Activated T-cell treated with anti-CD3 and anti-CD28 coated beads, Interleukin-2, amount 50 U/mL, for 24 hours (primary cell): Measurements from ENCODE around the gene RPL7A.

ENCODE experiments used
- DNase-seq: peaks from one replicate; pipeline ENCODE4 v3.0.0-alpha.2; 2020
- H3K27ac Mint-ChIP-seq: 2 replicates; pipeline ENCODE4 v1.8.0; 2020; ENCODE audit warnings: mild to moderate bottlenecking, mixed read lengths
- H3K27me3 Mint-ChIP-seq: 2 replicates; pipeline ENCODE4 v1.8.0; 2020; ENCODE audit warnings: mixed read lengths
- H3K36me3 Mint-ChIP-seq: 2 replicates; pipeline ENCODE4 v1.8.0; 2020; ENCODE audit warnings: low read depth, mixed read lengths
- H3K4me1 Mint-ChIP-seq: 2 replicates; pipeline ENCODE4 v1.8.0; 2020; ENCODE audit warnings: low read depth, mixed read lengths
- H3K4me3 Mint-ChIP-seq: 2 replicates; pipeline ENCODE4 v1.8.0; 2020; ENCODE audit warnings: mild to moderate bottlenecking, moderate library complexity, mixed read lengths
- H3K9me3 Mint-ChIP-seq: 2 replicates; pipeline ENCODE4 v1.8.0; 2020; ENCODE audit warnings: mixed read lengths

RPL7A gene

GRCh38 chr9:133361507-133362092, 13.6 kb downstream of the RPL7A start:
- Mint-ChIP-seq H3K27ac (peak overlapping the region; percentile 93), H3K27me3 (no peaks in the 10 kb centered on the region), H3K9me3 (no peaks in the 10 kb centered on the region), H3K4me3 (no peak overlapping the region), H3K4me1 (peaks cover 58% of the 10 kb centered on the region), H3K36me3 (peaks cover 96% of the 10 kb centered on the region)
- no peak for DNase-seq

- no peak for DNase-seq
- Mint-ChIP-seq H3K36me3 (peaks cover 98% of the 10 kb centered on the region), H3K4me3 (no peak overlapping the region), H3K9me3 (no peaks in the 10 kb centered on the region), H3K27ac (peak overlapping the region; percentile 93), H3K27me3 (no peaks in the 10 kb centered on the region), H3K4me1 (peaks cover 59% of the 10 kb centered on the region)
These were observed 14.5 kb downstream of the RPL7A start for GRCh38 chr9:133362359-133363044.

- Mint-ChIP-seq H3K4me3 (no peak overlapping the region), H3K27ac (peak overlapping the region; percentile 67), H3K4me1 (peaks cover 63% of the 10 kb centered on the region), H3K27me3 (no peaks in the 10 kb centered on the region), H3K9me3 (no peaks in the 10 kb centered on the region), H3K36me3 (peaks cover 99% of the 10 kb centered on the region)
- DNase-seq, result no peak
These were observed 18.4 kb downstream of the RPL7A start for GRCh38 chr9:133366435-133366834.

GRCh38 chr9:133367221-133367620, 19.2 kb downstream of the RPL7A start:
- no peaks in the 10 kb centered on the region for H3K9me3 Mint-ChIP-seq
- no peak overlapping the region for H3K4me3 Mint-ChIP-seq
- H3K27ac Mint-ChIP-seq, result peak overlapping the region; percentile 99
- H3K27me3 Mint-ChIP-seq, result no peaks in the 10 kb centered on the region
- no peak for DNase-seq
- H3K4me1 Mint-ChIP-seq, result peaks cover 63% of the 10 kb centered on the region
- peaks cover 99% of the 10 kb centered on the region for H3K36me3 Mint-ChIP-seq

GRCh38 chr9:133367778-133368177, 19.8 kb downstream of the RPL7A start:
- Mint-ChIP-seq H3K36me3 (peaks cover 99% of the 10 kb centered on the region), H3K27me3 (no peaks in the 10 kb centered on the region), H3K4me3 (no peak overlapping the region), H3K9me3 (no peaks in the 10 kb centered on the region), H3K27ac (peak overlapping the region; percentile 99), H3K4me1 (peaks cover 68% of the 10 kb centered on the region)
- DNase-seq, result no peak

- Mint-ChIP-seq H3K27me3 (no peaks in the 10 kb centered on the region), H3K9me3 (no peaks in the 10 kb centered on the region), H3K4me1 (peaks cover 74% of the 10 kb centered on the region), H3K27ac (peak overlapping the region; percentile 99), H3K36me3 (peaks cover 99% of the 10 kb centered on the region), H3K4me3 (peak overlapping the region; percentile 99)
- no peak for DNase-seq
These were observed 20.3 kb downstream of the RPL7A start for GRCh38 chr9:133368249-133368881.

GRCh38 chr9:133369422-133369821, 21.4 kb downstream of the RPL7A start:
- Mint-ChIP-seq H3K4me3 (peak overlapping the region; percentile 99), H3K27ac (peak overlapping the region; percentile 99), H3K4me1 (peaks cover 78% of the 10 kb centered on the region), H3K27me3 (no peaks in the 10 kb centered on the region), H3K9me3 (no peaks in the 10 kb centered on the region), H3K36me3 (peaks cover 98% of the 10 kb centered on the region)
- DNase-seq, result no peak

GRCh38 chr9:133369933-133370332, 21.9 kb downstream of the RPL7A start:
- H3K4me3 Mint-ChIP-seq, result peak overlapping the region; percentile 99
- no peaks in the 10 kb centered on the region for H3K27me3 Mint-ChIP-seq
- DNase-seq, result no peak
- no peaks in the 10 kb centered on the region for H3K9me3 Mint-ChIP-seq
- peaks cover 99% of the 10 kb centered on the region for H3K36me3 Mint-ChIP-seq
- H3K4me1 Mint-ChIP-seq, result peaks cover 81% of the 10 kb centered on the region
- H3K27ac Mint-ChIP-seq, result peak overlapping the region; percentile 99

GRCh38 chr9:133370685-133371084, 22.7 kb downstream of the RPL7A start:
- Mint-ChIP-seq H3K36me3 (peaks cover 94% of the 10 kb centered on the region), H3K27ac (peak overlapping the region; percentile 99), H3K9me3 (no peaks in the 10 kb centered on the region), H3K4me1 (peaks cover 81% of the 10 kb centered on the region), H3K4me3 (peak overlapping the region; percentile 99), H3K27me3 (no peaks in the 10 kb centered on the region)
- no peak for DNase-seq

- peak overlapping the region; percentile 99 for H3K27ac Mint-ChIP-seq
- H3K36me3 Mint-ChIP-seq, result peaks cover 88% of the 10 kb centered on the region
- peaks cover 75% of the 10 kb centered on the region for H3K4me1 Mint-ChIP-seq
- H3K9me3 Mint-ChIP-seq, result no peaks in the 10 kb centered on the region
- H3K4me3 Mint-ChIP-seq, result peak overlapping the region; percentile 99
- no peaks in the 10 kb centered on the region for H3K27me3 Mint-ChIP-seq
- DNase-seq, result peak; percentile 80
These were observed 23.3 kb downstream of the RPL7A start for GRCh38 chr9:133371261-133371711.

GRCh38 chr9:133372144-133372543, 24.1 kb downstream of the RPL7A start:
- Mint-ChIP-seq H3K36me3 (peaks cover 80% of the 10 kb centered on the region), H3K27me3 (no peaks in the 10 kb centered on the region), H3K4me1 (peaks cover 70% of the 10 kb centered on the region), H3K4me3 (peak overlapping the region; percentile 99), H3K9me3 (no peaks in the 10 kb centered on the region), H3K27ac (peak overlapping the region; percentile 99)
- DNase-seq, result no peak

GRCh38 chr9:133374612-133375115, 26.6 kb downstream of the RPL7A start:
- Mint-ChIP-seq H3K4me3 (peak overlapping the region; percentile 99), H3K27ac (peak overlapping the region; percentile 99), H3K27me3 (no peaks in the 10 kb centered on the region), H3K4me1 (peaks cover 48% of the 10 kb centered on the region), H3K36me3 (peaks cover 54% of the 10 kb centered on the region), H3K9me3 (no peaks in the 10 kb centered on the region)
- DNase-seq, result peak; percentile 51

- Mint-ChIP-seq H3K27ac (peak overlapping the region; percentile 99), H3K4me3 (peak overlapping the region; percentile 99), H3K36me3 (peaks cover 49% of the 10 kb centered on the region), H3K27me3 (no peaks in the 10 kb centered on the region), H3K4me1 (peaks cover 42% of the 10 kb centered on the region), H3K9me3 (no peaks in the 10 kb centered on the region)
- no peak for DNase-seq
These were observed 27.2 kb downstream of the RPL7A start for GRCh38 chr9:133375116-133375723.
